ENCODE data around the gene LDLRAD1.
"Not testable (repeated sequence)": the region's sequence is repeated elsewhere in the genome, so short reads cannot be mapped to it uniquely, and the experiment has no call there.

The LDLRAD1 gene

GRCh38 chr1:54003249-54003646 is 14.7 kb downstream of the LDLRAD1 start:
- no peak for TF ChIP-seq TAF1 (IDR thresholded peaks at IDR 0.05; ENCODE audit: borderline replicate concordance, low read depth, low read length)
- TF ChIP-seq POLR2A (IDR thresholded peaks at IDR 0.05; ENCODE audit: low read depth, low read length) = no peak
- DNase-seq (ENCODE audit: insufficient read length) (no peak), FAIRE-seq (no peak)

- TF ChIP-seq POLR2A (IDR thresholded peaks at IDR 0.05; ENCODE audit: low read depth, low read length) = no peak
- TF ChIP-seq TAF1 (IDR thresholded peaks at IDR 0.05; ENCODE audit: borderline replicate concordance, low read depth, low read length) = no peak
- TF ChIP-seq POLR2AphosphoS5 (IDR thresholded peaks at IDR 0.05; ENCODE audit: low read depth, low read length) = no peak
- no peak for DNase-seq (ENCODE audit: insufficient read length)
- no peak for FAIRE-seq
Observed at GRCh38 chr1:54002544-54003248, 15.3 kb downstream of the LDLRAD1 start.

GRCh38 chr1:54001591-54001990 is 16.4 kb downstream of the LDLRAD1 start:
- FAIRE-seq (no peak), DNase-seq (ENCODE audit: insufficient read length) (no peak)
- TF ChIP-seq POLR2AphosphoS5 (IDR thresholded peaks at IDR 0.05; ENCODE audit: low read depth, low read length) = no peak
- TF ChIP-seq TAF1 (IDR thresholded peaks at IDR 0.05; ENCODE audit: borderline replicate concordance, low read depth, low read length) = no peak
- no peak for TF ChIP-seq POLR2A (IDR thresholded peaks at IDR 0.05; ENCODE audit: low read depth, low read length)

GRCh38 chr1:53999920-54000319 is 18.1 kb downstream of the LDLRAD1 start:
- no peak for TF ChIP-seq POLR2AphosphoS5 (IDR thresholded peaks at IDR 0.05; ENCODE audit: low read depth, low read length)
- TF ChIP-seq TAF1 (IDR thresholded peaks at IDR 0.05; ENCODE audit: borderline replicate concordance, low read depth, low read length) = no peak
- no peak for FAIRE-seq
- no peak for DNase-seq (ENCODE audit: insufficient read length)

- no peak for FAIRE-seq
- DNase-seq (ENCODE audit: insufficient read length) = no peak
- TF ChIP-seq POLR2A (IDR thresholded peaks at IDR 0.05; ENCODE audit: low read depth, low read length) (no peak), POLR2AphosphoS5 (IDR thresholded peaks at IDR 0.05; ENCODE audit: low read depth, low read length) (no peak), TAF1 (IDR thresholded peaks at IDR 0.05; ENCODE audit: borderline replicate concordance, low read depth, low read length) (no peak)
Observed at GRCh38 chr1:53998223-53998622, 19.8 kb downstream of the LDLRAD1 start.

- no peak for DNase-seq (ENCODE audit: insufficient read length)
- no peak for FAIRE-seq
Observed at GRCh38 chr1:53995683-53996082, 22.3 kb downstream of the LDLRAD1 start.

GRCh38 chr1:53994516-53994915 is 23.5 kb downstream of the LDLRAD1 start:
- FAIRE-seq; DNase-seq (ENCODE audit: insufficient read length): not testable (repeated sequence)

More at GRCh38 chr1:53995683-53996082, 22.3 kb downstream of the LDLRAD1 start:
- TF ChIP-seq TAF1 (IDR thresholded peaks at IDR 0.05; ENCODE audit: borderline replicate concordance, low read depth, low read length) = no peak
- TF ChIP-seq POLR2A (IDR thresholded peaks at IDR 0.05; ENCODE audit: low read depth, low read length) = no peak
- TF ChIP-seq POLR2AphosphoS5 (IDR thresholded peaks at IDR 0.05; ENCODE audit: low read depth, low read length) = no peak

GRCh38 chr1:53992085-53992874 is 25.7 kb downstream of the LDLRAD1 start:
- TF ChIP-seq POLR2AphosphoS5 (IDR thresholded peaks at IDR 0.05; ENCODE audit: low read depth, low read length) (no peak), TAF1 (IDR thresholded peaks at IDR 0.05; ENCODE audit: borderline replicate concordance, low read depth, low read length) (no peak), POLR2A (IDR thresholded peaks at IDR 0.05; ENCODE audit: low read depth, low read length) (no peak)
- no peak for DNase-seq (ENCODE audit: insufficient read length)
- FAIRE-seq = no peak

GRCh38 chr1:53987880-53988279 is 30.1 kb downstream of the LDLRAD1 start:
- no peak for TF ChIP-seq POLR2A (IDR thresholded peaks at IDR 0.05; ENCODE audit: low read depth, low read length)
- no peak for TF ChIP-seq POLR2AphosphoS5 (IDR thresholded peaks at IDR 0.05; ENCODE audit: low read depth, low read length)
- no peak for TF ChIP-seq TAF1 (IDR thresholded peaks at IDR 0.05; ENCODE audit: borderline replicate concordance, low read depth, low read length)

GRCh38 chr1:53986458-53986857 is 31.5 kb downstream of the LDLRAD1 start:
- no peak for DNase-seq (ENCODE audit: insufficient read length)
- FAIRE-seq = no peak
- TF ChIP-seq POLR2A (IDR thresholded peaks at IDR 0.05; ENCODE audit: low read depth, low read length) (no peak), POLR2AphosphoS5 (IDR thresholded peaks at IDR 0.05; ENCODE audit: low read depth, low read length) (no peak), TAF1 (IDR thresholded peaks at IDR 0.05; ENCODE audit: borderline replicate concordance, low read depth, low read length) (no peak)

More at GRCh38 chr1:53987880-53988279, 30.1 kb downstream of the LDLRAD1 start:
- FAIRE-seq = no peak
- DNase-seq (ENCODE audit: insufficient read length) = no peak

GRCh38 chr1:53984726-53985125 is 33.3 kb downstream of the LDLRAD1 start:
- FAIRE-seq (no peak), DNase-seq (ENCODE audit: insufficient read length) (no peak)
- TF ChIP-seq TAF1 (IDR thresholded peaks at IDR 0.05; ENCODE audit: borderline replicate concordance, low read depth, low read length) (no peak), POLR2AphosphoS5 (IDR thresholded peaks at IDR 0.05; ENCODE audit: low read depth, low read length) (no peak), POLR2A (IDR thresholded peaks at IDR 0.05; ENCODE audit: low read depth, low read length) (no peak)

GRCh38 chr1:53982763-53983104 is 35.3 kb downstream of the LDLRAD1 start:
- DNase-seq (ENCODE audit: insufficient read length) = no peak
- FAIRE-seq = no peak
- TF ChIP-seq TAF1 (IDR thresholded peaks at IDR 0.05; ENCODE audit: borderline replicate concordance, low read depth, low read length) (no peak), POLR2A (IDR thresholded peaks at IDR 0.05; ENCODE audit: low read depth, low read length) (no peak), POLR2AphosphoS5 (IDR thresholded peaks at IDR 0.05; ENCODE audit: low read depth, low read length) (no peak)
